HG03175 (cell line): Measurements from ENCODE around the gene SUMO2.
"Not testable (repeated sequence)": the region's sequence is repeated elsewhere in the genome, so short reads cannot be mapped to it uniquely, and the experiment has no call there.

Experiments used
- ATAC-seq: cut with Tn5 transposase; IDR thresholded peaks from one replicate; pipeline ENCODE4 v1.9.1; 2021; ENCODE audit warnings: mild to moderate bottlenecking, moderate library complexity; ENCODE audit not compliant: unreplicated experiment

The SUMO2 gene

DNA sequence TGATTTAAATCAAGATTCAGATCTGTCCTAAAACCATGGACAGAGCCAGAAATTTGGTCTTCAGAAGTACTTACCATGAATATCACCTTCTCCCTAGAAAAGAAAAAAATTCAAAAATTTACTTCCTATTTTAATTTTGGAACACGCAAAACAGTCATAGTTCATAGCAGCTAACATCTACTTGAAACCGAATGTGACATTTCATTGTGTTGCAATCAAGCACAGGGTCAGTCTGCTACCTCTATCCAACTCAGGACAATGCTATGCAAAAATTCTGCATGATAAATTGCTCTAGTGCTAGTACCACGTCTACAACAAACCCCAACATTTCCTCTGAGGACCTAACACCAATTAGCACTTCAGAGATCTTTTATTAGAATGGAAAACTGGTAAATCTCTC lies 36.2 kb downstream of the SUMO2 start:
- no peak for ATAC-seq

DNA sequence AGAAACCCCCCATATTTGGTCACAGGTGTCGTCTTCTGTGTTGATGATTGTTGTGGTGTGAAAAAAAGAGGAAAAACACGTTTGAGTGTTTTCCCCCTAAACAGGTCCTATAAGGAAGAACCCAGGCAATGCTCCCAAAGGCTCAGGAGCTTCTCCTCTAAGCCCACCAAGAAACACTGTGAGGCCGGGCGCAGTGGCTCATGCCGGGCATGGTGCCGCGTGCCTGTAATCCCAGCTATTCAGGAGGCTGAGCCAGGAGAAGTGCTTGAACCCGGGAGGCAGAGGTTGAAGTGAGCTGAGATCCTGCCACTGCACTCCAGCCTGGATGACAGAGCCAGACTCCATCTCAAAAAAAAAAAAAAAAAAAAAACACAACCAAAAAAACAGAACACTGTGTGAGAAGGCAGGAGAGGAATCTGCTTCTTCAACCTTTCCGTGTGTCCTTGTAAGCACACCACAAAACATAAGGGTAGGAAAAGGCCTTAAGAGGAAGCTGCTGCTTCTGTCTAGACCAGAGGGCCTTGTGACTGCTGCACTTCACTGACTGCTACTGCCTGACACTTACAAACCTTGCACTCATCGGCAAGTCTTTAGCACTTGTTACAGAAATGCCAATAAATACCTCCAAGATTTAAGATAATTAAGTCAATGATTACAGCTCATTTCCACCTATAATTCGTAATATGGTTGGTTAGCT lies 37.8 kb downstream of the SUMO2 start:
- no peak for ATAC-seq

DNA sequence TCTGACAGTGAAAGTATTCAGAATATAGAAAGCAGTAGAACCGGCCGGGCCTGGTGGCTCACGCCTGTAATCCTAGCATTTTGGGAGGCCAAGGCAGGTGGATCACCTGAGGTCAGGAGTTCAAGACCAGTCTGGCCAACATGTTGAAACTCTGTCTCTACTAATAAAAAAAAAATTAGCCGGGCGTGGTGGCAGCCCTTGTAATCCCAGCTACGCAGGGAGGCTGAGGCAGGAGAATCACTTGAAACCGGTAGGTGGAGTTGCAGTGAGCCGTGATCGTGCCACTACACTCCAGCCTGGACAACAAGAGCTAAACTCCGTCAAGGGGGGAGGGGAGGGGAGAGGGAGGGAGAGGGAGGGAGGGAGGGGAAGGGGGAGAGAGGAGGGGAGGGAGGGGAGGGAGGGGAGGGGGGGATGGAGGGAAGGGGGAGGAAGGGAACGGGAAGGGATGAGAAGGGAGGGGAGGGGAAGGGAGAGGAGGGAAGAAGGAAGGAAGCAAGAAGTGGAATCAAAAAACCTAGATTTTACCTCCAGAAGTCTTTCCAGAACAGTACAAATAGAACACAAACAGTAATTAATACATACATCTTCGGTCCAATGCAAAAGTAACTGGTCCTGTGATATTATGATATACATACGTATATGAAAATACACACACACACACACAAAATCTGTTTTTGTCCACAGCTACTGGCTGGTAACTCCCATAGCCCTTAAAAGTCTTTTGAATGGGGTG lies 40.4 kb downstream of the SUMO2 start:
- no peak for ATAC-seq

DNA sequence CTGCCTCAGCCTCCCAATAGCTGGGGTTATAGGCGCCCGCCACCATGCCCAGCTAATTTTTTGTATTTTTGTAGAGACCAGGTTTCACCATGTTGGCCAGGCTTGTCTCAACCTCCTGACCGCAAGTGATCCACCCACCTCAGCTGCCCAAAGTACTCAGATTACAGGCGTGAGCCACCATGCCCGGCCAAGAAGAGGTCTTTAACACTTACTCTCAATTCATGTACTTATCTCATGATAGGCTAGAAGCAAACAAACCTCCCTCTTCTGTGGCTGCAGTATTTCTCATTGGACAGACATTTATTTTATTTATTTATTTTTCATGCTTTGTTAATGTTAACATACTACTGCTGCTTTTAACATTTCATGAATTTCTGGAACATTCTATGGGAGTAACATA lies 44.2 kb downstream of the SUMO2 start:
- no peak for ATAC-seq

DNA sequence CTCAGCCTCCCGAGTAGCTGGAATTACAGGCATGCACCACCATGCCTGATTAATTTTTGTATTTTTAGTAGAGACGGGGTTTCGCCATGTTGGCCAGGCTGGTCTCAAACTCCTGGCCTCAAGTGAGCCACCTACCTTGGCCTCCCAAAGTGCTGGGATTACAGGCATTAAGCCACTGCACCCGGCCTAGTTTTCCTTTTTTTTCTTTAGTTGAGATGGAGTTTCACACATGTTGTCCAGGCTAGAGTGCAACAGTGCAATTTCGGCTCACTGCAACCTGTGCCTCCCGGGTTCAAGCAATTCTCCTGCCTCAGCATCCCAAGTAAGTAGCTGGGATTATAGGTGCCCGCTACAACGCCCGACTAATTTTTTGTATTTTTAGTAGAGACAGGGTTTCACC lies 45.0 kb downstream of the SUMO2 start:
- not testable (repeated sequence) for ATAC-seq

- no peak for ATAC-seq
Measured at GRCh38 chr17:75135946-75136345, 46.8 kb downstream of the SUMO2 start.

GRCh38 chr17:75135452-75135851 lies 47.3 kb downstream of the SUMO2 start:
- no peak for ATAC-seq

GRCh38 chr17:75133607-75134347 lies 49.0 kb downstream of the SUMO2 start:
- not testable (repeated sequence) for ATAC-seq

DNA sequence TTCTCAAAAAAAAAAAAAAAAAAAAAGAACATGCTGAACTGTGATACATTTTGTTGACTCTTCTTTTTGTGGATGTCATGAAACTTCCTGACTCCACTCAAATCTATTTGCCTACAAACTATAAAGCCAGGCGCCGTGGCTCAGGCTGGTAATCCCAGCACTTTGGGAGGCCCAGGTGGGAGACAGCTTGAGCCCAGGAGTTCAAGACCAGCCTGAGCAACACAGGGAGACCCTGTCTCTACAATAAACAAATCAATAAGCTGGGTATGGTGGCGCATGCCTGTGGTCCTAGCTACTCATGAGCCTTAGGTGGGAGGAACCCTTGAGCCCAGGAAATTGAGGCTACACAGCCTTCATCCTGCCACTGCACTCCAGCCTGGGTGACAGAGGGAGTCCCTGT lies 49.8 kb downstream of the SUMO2 start:
- ATAC-seq = no peak

GRCh38 chr17:75132018-75133000 lies 50.5 kb downstream of the SUMO2 start:
- ATAC-seq = not testable (repeated sequence)

DNA sequence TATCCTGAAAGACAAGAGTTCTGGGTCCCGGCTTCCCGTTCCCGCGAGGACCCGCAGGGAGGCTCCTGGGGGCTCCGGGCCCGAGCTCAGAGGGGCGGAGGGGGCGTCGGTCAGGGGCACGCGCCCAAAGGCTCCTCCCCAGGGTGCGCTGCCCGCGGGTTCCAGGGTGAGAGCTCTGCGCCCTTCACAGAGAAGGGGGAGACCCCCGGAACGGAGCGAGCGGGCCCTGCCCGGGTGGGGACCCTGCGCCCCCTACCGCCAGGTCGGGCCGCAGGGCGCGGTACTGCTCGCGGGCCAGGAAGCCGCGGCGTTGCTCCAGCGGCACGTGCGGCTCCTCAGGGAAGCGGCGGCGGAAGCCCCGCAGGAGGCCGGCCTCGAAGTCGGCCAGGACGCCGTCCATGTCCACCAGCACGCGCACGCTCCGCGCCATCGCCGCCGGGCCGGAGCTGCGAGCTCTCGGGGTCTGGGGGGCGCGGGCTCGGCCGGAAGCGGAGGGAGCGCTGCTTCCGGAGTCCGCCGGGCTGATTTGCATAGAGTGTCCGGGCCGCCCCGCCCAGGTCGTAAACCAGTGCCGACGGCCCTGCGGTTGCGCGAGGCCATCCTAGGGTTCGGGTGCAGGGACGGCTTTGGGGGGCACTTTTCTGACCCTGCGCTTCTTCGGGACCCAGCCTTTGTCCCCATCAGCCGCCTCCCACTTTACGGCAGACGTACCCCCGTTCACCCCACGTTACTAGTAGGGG lies 51.3 kb downstream of the SUMO2 start, which contains the start of gene NT5C:
TSS of gene NT5C (minus strand) at position 465 of the 740 bp plus-strand sequence. CDS start at position 430, 35 bp downstream.
- peak; percentile 79 for ATAC-seq

DNA sequence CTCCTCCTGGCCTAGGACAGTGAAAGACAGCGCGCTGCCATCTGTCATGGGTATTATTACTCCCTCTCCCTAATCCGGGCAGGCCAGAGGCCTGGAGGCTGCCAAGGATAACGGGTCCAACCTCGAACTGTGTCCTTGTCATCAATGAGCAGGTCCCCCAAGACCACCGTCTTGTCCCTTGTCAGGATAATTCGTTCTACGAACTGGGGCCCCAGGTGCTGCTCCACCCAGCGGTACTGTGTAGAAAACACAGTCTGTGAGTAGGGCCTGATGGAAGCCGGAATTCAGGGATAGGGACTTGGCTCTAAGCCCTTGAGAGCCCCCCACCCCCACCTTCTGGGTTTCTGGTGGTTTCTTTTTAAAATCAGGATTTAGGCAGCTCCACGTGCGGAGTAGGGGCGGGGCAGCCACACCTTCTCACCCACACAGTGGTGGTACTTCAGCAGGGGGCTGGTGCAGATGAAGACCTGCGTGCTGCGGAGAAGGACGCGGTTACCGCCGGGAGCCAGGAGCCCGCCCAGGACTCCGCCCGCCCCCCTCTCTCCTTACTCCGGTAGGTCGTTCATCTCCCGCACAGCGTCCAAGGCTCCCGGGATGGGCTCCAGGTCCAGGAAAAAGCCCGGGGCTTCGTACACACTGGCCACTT lies 52.0 kb downstream of the SUMO2 start:
- no peak for ATAC-seq

DNA sequence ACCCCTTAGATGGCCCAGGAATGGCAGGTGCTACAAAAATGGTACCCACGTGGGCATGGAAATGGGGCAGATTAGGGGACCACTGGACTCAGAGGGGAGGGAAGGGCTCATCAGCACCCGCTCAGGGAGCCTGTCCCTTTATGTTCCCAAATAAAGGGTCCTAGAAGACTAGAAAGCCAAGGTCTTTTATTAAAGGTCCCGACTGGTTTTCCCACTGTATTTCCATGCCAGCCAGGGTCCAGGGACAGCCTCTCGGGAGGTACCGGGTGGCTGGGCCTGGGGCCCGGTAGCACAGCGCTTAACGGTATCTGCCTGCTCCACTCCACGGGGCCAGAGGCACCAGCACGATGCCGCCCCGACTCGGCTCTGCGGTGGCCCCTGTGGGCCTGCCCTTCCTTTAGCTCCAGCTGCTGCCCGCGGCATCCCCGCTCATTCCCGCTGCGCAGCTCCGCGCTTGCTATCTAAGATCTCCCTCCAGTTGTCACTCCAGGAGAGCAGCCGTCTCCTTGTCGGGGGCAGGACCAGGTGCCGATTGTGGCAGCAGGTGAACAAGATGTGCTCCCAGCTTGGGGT lies 52.6 kb downstream of the SUMO2 start:
- no peak for ATAC-seq

GRCh38 chr17:75129576-75129975 lies 53.2 kb downstream of the SUMO2 start:
- ATAC-seq = no peak

GRCh38 chr17:75128694-75129505 lies 53.9 kb downstream of the SUMO2 start:
- no peak for ATAC-seq

DNA sequence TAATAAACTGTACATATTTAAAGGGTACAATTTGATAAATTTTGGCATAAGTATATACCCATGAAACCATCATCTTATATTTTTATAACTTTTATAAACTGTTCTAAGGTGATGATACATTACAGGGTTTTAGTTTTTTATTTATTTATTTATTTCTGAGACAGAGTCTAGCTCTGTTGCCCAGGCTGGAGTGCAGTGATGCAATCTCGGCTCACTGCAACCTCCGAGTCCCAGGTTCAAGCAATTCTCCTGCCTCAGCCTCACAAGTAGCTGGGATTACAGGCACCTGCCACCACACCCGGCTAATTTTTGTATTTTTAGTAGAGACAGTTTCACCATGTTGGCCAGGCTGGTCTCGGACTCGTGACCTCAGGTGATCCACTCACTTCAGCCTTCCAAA lies 54.8 kb downstream of the SUMO2 start:
- not testable (repeated sequence) for ATAC-seq

DNA sequence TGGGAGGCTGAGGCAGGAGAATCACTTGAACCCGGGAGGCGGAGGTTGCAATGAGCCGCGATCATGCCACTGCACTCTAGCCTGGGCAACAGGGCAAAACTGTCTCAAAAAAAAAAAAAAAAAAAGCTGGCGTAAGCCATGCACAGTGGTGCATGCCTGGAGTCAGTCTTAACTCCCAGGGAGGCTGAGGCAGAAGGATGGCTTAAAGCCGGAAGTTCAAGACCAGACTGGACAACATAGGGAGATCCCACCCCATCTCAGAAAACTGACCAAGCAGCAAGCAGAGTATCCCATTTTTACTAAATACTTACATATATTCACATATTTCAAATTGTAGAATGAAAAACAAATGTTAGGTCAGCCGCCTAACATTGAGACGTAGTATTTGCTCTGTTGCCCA lies 55.8 kb downstream of the SUMO2 start:
- ATAC-seq = no peak

GRCh38 chr17:75125984-75126383 lies 56.8 kb downstream of the SUMO2 start:
- ATAC-seq = no peak
